GM12878 (cell line): ENCODE results near the gene PPM1G.

Experiments used
- BRCA1 ChIP-seq: IDR thresholded peaks from 2 replicates; pipeline ENCODE4 v1.6.1; 2011; ENCODE audit warnings: low read depth, low read length, improper control_type of control experiment
- CTCF ChIP-seq, 3 experiments: IDR thresholded peaks in 2 of 3; conservative IDR thresholded peaks in 1 of 3; 2 replicates each; pipeline ENCODE4 v1.5.1; 2011; ENCODE audit warnings: low read depth in 3 of 3, low read length in 3 of 3, mild to moderate bottlenecking in 3 of 3, control low read depth in 2 of 3, moderate library complexity in 2 of 3, inconsistent platforms in 1 of 3, mixed read lengths in 1 of 3; ENCODE audit not compliant: control insufficient read depth in 2 of 3, insufficient read depth in 1 of 3; ENCODE audit errors: extremely low read depth in 1 of 3
- EZH2 ChIP-seq: IDR thresholded peaks from 2 replicates; pipeline ENCODE4 v1.6.1; 2012; ENCODE audit warnings: low read depth, mild to moderate bottlenecking, control low read depth, inconsistent platforms, low read length, borderline replicate concordance; ENCODE audit not compliant: control insufficient read depth
- HDAC2 ChIP-seq: fragments of 200-600 bp; sonication (generic); IDR thresholded peaks from 2 replicates; pipeline ENCODE4 v1.6.1; 2017
- KAT2A ChIP-seq: conservative IDR thresholded peaks from 2 replicates; pipeline ENCODE4 v1.6.1; 2011; ENCODE audit warnings: low read depth, low read length; ENCODE audit not compliant: control insufficient read depth
- MAX ChIP-seq: IDR thresholded peaks from 2 replicates; pipeline ENCODE4 v1.6.1; 2012; ENCODE audit warnings: low read depth, low read length, improper control_type of control experiment
- MTA3 ChIP-seq: IDR thresholded peaks from 2 replicates; pipeline ENCODE4 v1.6.1; 2012; ENCODE audit warnings: low read length, inconsistent platforms, borderline replicate concordance
- MXI1 ChIP-seq: fragments of 150-350 bp; IDR thresholded peaks from 2 replicates; pipeline ENCODE4 v1.6.1; 2011; ENCODE audit warnings: low read depth, mild to moderate bottlenecking, inconsistent platforms, low read length, improper control_type of control experiment
- POLR2A ChIP-seq: IDR thresholded peaks from 2 replicates; pipeline ENCODE4 v1.6.1; 2011; ENCODE audit warnings: low read depth, mild to moderate bottlenecking, low read length
- RAD21 ChIP-seq: IDR thresholded peaks from 2 replicates; pipeline ENCODE4 v1.6.1; 2011; ENCODE audit warnings: mild to moderate bottlenecking, low read depth, low read length, moderate library complexity; ENCODE audit not compliant: insufficient read depth
- USF2 ChIP-seq: IDR thresholded peaks from 2 replicates; pipeline ENCODE4 v1.6.1; 2011; ENCODE audit warnings: low read depth, low read length, improper control_type of control experiment, borderline replicate concordance
- YY1 ChIP-seq: IDR thresholded peaks from 2 replicates; pipeline ENCODE4 v1.6.1; 2011; ENCODE audit warnings: low read depth, mild to moderate bottlenecking, low read length
- ZNF274 ChIP-seq: IDR thresholded peaks from one replicate; pipeline ENCODE4 v1.8.0; 2011; ENCODE audit not compliant: insufficient read length, insufficient read depth

GRCh38 chr2:27445155-27445554 lies 35.8 kb upstream of the PPM1G start:
- no peak for TF ChIP-seq KAT2A
- TF ChIP-seq RAD21 = no peak
- TF ChIP-seq YY1 = no peak
- no peak for TF ChIP-seq CTCF (IDR thresholded peaks at IDR 0.05 in 2 of 3, conservative IDR thresholded peaks at IDR 0.05 in 1 of 3; ENCODE audit: control insufficient read depth in 2 of 3, extremely low read depth in 1 of 3, insufficient read depth in 1 of 3, low read depth in 3 of 3, low read length in 3 of 3)
- no peak for TF ChIP-seq ZNF274
- no peak for TF ChIP-seq USF2
- TF ChIP-seq HDAC2 = no peak
- no peak for TF ChIP-seq MTA3
- no peak for TF ChIP-seq EZH2
- no peak for TF ChIP-seq MAX
- TF ChIP-seq MXI1 = no peak
- no peak for TF ChIP-seq POLR2A
- TF ChIP-seq BRCA1 = no peak
